SKM-1 treated with dmso at 0.1 percent for 144 hours (cell line): ENCODE data around the gene PRSS21.

Experiments used
- DNase-seq: peaks from one replicate; lab custom pipeline; 2025; ENCODE audit not compliant: unreplicated experiment; lab: John Stamatoyannopoulos, UW

The PRSS21 gene

DNA sequence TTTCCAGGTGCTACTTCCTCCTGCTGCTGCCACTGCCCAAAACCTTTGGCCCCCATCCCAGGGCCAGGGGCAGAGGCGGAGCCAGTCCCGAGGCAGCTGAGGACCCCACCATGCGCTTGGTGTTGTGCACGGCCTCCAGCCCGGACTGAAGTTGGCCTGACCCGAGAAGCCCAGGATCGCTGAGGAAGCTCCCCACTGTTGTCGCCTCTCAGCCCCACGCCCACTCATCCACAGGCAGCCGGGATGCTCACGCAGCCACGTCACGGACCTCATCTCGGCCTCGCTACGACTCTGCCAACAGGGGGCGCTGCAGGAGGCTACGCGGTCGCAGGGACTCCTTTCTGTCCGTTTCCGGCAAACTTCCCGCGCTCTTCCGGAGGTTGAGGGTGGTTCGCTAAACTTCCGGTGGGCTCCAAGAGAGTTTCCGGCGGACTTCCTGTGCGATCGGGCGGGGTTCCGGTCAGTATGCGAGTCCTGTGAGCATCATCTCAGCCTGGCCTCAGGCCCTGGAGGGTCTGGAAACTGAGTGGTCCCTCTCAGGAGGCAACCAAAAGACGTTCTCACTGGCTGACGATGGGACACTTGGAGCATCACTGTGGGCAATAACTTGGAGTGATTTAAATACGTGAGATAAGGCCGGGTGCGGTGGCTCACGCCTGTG, 25.4 kb downstream of the PRSS21 start:
- no peak for DNase-seq

GRCh38 chr16:2843526-2843925, 26.5 kb downstream of the PRSS21 start:
- no peak for DNase-seq

GRCh38 chr16:2845116-2845515, 28.1 kb downstream of the PRSS21 start:
- DNase-seq: no peak

GRCh38 chr16:2846511-2847310, 29.7 kb downstream of the PRSS21 start:
- no peak for DNase-seq

GRCh38 chr16:2848933-2849725, 32.1 kb downstream of the PRSS21 start:
- no peak for DNase-seq

GRCh38 chr16:2852003-2852730, 35.1 kb downstream of the PRSS21 start:
- no peak for DNase-seq

- DNase-seq: no peak
Observed at GRCh38 chr16:2852731-2853507, 35.9 kb downstream of the PRSS21 start.

- DNase-seq: no peak
Observed at GRCh38 chr16:2853531-2854073, 36.6 kb downstream of the PRSS21 start.

DNA sequence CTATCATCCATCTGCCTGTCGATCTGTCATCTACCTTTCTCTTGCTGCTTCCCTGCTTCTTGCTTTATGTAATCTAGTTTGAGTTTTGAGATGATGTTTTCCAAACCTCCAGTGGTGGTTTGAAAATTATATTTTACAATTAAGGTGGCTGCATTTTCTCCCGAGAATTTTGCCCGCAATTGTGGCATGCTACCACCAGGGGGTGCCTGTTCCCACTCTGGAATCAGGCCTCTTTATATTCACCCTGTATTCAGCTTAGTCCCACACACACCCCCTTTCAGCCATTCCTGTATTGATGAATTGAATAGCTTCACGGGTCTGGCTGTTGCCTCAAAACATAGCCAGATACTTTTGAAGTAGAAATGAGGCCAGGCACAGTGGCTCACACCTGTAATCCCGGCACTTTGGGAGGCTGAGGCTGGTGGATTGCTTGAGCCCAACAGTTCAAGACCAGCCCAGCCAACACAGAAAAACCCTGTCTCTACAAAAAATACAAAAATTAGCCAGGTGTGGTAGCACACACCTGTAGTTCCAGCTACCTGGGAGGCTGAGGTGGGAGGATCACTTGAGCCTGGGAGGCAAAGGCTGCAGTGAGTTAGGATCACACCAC, 37.8 kb downstream of the PRSS21 start:
- no peak for DNase-seq

GRCh38 chr16:2855536-2855935, 38.5 kb downstream of the PRSS21 start:
- no peak for DNase-seq

GRCh38 chr16:2856061-2856670, 39.1 kb downstream of the PRSS21 start:
- DNase-seq: no peak

- DNase-seq: no peak
Observed at GRCh38 chr16:2856686-2857450, 39.8 kb downstream of the PRSS21 start.

- no peak for DNase-seq
Observed at GRCh38 chr16:2857451-2858244, 40.6 kb downstream of the PRSS21 start, which contains the start of gene PRSS22. TSS of gene PRSS22 (minus strand) at chr16:2858170. CDS start at chr16:2858104, 66 bp downstream.

DNA sequence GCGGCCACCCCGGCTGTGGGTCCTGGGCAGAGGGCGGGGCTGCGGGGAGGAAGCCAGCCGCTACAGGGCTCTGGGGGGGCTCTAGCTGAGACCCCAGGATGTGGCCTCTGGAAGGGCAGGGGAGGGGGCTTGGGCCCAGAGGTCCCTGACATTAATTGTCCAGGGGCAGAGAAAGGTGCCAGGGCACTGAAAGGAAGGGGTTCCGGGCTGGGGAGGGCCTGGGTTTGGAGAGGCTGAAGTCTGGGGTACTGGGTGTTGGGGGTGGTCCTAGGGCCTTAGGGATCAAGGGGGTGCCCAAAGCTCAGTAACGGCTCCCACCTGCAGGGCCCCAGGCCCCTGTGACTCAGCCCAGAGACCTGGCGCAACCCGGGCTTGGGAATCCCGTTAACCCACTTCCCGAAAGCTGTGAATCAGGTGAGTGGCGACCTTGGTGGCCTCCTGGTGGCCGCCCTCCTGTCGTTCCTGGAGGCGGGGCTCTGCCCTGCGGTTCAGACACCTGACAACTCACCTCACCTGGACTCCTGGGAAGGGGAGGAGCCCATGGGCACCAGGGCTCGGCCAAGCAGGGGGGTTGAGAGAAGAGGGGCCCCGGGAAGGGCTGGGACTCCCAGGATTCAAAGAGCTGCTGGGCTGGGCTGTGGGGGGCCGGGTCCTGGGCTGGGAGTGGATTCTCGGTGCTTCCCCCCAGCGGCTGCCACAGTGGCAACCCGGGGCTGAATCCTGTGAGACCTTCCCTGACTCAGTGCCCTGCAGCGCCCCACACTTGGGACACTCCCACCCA, 41.4 kb downstream of the PRSS21 start:
- no peak for DNase-seq

- DNase-seq: no peak
Observed at GRCh38 chr16:2859686-2860265, 42.7 kb downstream of the PRSS21 start.

- DNase-seq: no peak
Observed at GRCh38 chr16:2860826-2861567, 44.0 kb downstream of the PRSS21 start.
